ENCODE data around the gene CDKAL1.

Gene CDKAL1

DNA sequence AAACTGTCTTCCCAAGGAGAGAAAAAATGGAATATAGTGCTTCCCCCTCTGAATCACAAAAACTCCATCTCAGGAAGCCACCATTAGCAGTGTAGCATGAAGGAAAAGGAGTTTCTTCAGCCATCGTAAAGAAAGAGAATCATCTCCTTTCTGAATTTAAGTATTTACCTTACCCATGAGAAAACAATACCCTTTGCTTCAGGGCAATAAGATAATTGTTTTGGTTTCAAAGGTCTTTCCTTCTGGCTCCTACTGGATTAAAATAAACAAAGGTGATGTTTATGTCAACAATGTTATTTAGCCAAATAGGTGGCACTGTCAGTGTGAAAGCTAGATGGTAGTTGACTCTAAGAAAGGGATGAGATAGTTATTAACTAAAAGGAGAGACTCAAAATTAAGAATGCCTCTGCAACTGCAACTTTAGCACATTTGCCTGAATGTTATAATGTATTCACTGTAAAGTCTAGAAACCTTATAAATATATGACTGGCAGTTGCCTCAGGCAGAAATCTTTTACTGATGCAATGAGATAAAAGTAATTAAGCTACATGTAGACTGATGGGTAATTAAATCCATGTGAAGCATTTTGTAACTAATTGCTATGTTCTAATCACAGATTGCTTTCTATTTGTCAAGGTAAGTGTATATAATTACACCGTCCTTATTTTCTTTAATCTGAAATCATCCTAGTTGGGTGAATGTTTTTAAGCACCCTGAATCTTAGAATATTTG, 399.0 kb downstream of the CDKAL1 start:
- DNase-seq: no peak

DNA sequence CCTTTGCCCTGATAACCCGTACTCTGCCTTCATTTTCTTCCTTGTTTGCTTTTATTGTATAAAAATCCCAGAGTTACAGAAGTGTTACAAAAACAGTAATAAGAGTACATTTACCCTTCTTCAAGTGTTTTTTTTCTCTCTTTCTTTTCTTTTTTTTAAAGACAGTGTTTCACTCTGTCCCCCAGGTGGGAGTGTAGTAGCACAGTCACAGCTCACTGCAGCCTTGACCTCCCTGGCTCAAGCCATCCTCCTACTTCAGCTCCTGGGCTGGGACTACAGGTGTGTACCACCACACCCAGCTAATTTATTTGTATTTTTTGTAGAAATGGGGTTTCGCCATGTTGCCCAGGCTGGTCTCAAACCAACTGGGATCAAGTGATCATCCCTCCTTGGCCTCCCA, 402.7 kb downstream of the CDKAL1 start:
- DNase-seq: no peak

- no peak for DNase-seq
Measured at GRCh38 chr6:20939161-20939775, 405.0 kb downstream of the CDKAL1 start.

GRCh38 chr6:20943040-20943627, 408.9 kb downstream of the CDKAL1 start:
- DNase-seq: no peak

DNA sequence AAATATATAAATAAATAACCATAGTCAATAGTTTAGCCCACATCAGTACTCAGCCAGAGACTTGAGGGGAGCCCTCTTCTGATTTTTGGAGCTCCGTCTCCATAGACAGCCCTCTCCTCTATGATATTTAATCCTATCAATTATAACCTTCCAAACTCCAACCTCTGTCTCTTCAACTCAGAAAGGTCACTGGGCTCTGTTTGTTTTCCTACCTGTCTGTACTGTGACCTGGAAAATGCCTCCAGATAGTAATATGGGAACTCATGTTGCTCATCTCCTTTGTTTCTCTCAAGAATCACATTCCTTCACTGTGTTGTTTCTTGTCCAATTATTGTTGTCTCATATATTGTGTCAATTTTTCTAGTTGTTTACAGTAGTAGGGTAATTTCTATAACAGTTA, 409.7 kb downstream of the CDKAL1 start:
- DNase-seq: no peak

DNA sequence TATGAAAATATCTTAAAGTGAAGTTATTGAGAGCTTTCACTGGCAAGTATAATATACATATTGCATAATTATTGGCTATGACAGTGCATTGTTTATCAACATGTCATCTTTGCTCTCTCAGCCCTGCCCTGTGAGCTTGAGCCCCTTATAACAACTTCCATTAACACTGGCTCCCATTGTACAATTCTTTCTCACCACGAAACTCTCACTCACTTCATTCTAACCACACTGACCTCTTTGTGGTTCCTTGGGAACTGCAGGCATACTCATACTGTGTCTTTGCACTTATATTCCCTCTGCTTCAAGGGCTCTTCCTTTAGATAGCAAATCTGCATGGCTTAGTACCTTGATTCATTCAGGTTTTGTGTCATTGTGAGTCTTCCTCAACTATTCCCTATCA, 411.8 kb downstream of the CDKAL1 start:
- no peak for DNase-seq

- DNase-seq: no peak
Measured at GRCh38 chr6:20946890-20947289, 412.6 kb downstream of the CDKAL1 start.

GRCh38 chr6:20947977-20948376, 413.7 kb downstream of the CDKAL1 start:
- DNase-seq: no peak

GRCh38 chr6:20948556-20948955, 414.3 kb downstream of the CDKAL1 start:
- DNase-seq: peak; percentile 92

- no peak for DNase-seq
Measured at GRCh38 chr6:20949138-20949537, 414.9 kb downstream of the CDKAL1 start.

- DNase-seq: no peak
Measured at GRCh38 chr6:20952699-20953474, 418.6 kb downstream of the CDKAL1 start.

DNA sequence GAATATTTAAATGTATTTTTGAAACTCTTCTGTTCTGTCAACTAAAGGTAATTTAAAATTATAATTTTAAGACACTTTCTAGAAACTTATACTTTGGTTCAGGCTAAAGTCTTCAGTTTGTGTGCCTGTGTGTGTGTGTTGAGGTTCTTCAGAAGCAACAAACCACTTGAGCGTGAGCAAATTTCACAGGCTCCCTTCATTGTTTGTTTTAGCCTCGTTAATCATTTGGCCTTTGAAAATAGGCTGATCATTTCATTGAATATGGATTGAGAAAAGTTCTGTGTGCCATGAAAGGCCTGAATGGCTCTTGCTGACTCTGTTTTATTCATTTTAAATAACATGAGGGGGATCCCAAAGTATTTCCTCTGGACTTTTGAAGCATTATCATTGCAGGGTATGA, 420.1 kb downstream of the CDKAL1 start:
- DNase-seq: no peak

DNA sequence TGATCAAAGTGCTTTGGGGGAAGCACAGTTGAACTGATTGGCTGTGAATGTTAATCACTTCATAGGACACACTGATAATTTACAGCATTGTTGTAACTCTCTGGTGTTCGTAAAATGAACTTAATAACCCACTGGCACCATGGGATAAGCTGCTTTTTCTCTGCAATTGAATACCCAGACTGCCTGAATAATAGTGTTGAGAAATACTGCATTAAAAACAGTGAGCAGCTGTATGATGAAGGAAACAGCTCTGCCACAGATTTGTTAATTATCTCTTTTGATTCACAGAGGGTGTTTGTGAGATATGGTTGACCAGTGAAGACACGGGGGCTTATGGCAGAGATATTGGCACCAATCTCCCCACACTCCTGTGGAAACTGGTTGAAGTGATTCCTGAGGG, 420.9 kb downstream of the CDKAL1 start:
- no peak for DNase-seq

DNA sequence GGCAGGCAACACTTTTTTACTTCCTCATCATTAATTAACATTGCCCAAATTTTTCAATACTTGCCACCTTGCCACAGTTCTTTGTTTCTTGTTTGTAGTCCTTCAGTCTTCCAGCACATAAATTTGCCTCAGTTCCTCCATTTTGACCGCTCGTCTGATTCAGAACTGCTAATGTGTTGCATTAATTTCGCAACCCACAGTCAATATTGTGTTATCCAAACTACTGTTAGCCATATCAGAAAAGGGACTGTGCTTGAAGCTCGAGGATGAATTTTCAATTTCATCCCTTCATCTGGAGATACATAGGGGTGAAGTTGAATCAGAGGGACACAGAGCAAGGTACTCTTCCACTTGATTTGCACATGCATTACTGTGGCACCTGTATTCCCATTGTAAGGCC, 421.5 kb downstream of the CDKAL1 start:
- DNase-seq: no peak

DNA sequence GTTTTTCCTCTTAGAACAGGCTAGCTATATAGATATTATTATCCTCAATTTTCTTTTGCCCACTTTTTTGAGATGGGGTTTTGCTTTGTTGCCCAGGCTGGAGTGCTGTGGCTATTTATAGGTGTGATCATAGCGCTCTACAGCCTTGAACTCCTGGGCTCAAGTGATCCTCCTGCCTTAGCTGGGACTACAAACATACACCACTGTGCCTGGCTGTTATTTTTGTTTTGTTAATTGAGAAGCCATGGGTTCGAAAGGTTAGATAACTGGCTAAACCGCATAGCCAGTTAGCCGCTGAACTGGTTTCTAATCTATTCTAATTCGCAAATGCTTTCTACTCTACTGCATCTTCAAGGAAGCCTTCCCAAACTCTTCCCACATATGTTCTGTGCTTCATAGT, 425.8 kb downstream of the CDKAL1 start:
- DNase-seq: no peak

DNA sequence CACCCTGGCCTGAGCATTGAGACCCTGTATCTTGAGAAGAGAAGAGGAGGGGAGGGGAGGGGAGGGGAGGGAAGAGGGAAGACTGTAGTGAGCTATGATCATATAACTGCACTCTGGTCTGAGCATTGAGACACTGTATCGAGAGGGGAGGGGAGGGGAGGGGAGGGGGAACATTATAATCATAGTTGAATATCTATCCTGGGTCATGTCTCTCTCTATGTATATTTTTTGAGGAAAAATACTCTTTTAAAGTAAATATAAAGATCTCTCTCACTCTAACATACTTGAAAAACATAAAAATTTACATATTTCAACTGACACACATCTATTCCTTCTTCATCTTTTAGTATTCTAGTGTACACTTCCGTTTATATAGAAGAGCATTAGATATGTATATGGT, 431.0 kb downstream of the CDKAL1 start:
- no peak for DNase-seq

DNA sequence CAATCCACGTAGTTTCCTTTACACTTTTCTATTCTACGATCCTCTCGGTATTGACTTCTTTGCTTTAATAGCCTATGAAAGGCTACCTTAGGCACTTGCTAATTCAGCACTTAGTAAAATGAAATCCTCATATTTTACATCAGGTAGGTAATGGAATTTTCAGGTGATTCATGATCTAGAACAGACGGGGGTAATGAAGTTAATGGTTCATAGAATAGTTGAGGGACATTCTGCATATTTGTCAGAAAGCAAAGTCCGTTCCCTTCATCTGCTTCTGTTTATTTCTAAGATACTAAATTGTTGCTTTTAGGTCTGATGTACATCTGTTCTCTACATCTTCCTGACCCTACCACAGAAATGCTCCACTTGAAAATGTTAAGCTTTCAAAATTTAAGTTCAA, 431.7 kb downstream of the CDKAL1 start:
- DNase-seq: no peak

- DNase-seq: no peak
Measured at GRCh38 chr6:20969551-20969950, 435.3 kb downstream of the CDKAL1 start.

DNA sequence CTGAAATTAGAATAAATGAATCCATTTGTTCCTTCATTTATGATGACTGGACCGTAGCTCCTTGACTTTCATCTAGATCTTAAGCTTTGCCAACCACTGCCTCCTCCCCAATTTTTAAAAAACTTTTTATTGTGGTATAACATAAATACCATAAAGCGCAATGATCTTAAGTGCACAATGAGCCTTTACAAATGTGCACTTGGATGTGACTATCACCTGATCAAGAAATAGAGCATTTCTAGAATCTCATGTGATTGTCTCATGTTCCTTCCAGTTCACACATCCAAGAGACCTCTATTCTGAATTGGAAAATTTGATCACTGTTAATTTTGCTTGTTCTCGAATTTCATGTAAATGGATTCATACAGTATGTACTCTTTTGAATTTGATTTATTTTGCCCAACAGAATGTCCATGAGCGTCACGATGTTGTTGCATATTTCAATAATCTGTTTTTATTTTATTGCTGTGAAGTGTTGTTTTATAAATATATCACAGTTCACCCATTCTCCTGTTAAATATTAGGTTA, 442.2 kb downstream of the CDKAL1 start:
- no peak for DNase-seq

- DNase-seq: no peak
Measured at GRCh38 chr6:20978151-20978614, 443.9 kb downstream of the CDKAL1 start.

DNA sequence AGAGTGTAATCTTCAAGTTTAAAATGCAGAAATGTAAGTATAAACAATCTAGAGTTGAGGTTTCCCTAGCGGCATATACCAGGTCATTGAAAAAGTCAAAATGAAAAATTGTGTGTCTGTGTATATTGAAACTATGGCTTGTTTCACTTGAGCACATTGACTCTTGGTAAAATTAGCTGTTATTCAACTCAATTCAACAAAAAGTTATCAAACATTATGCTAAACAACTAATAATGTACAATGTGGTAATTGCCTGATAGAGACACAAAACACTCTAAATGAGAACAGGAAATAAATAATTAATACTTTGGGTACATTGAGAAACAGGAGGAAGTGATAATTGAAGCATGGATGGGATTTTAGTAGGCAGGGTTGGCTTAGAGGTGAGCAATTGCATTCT, 444.8 kb downstream of the CDKAL1 start:
- DNase-seq: no peak

DNA sequence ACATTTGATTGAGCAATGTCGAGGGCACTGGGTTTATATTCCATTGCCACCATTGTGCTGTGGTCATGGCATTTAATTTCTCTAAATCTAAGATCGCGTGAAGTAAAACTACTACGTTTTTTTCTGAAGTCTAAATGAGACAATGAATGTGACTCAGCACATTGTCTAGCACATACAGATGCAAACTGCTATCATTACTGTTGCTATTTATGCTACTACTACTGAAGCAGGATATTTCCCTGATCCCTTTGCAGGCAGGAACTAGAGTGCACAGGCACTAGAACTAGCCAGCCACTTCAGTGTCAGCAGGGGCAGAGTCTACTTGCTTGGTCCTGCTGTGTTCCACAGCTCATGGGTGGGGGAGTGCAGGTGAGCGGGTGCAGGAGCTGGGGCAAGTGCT, 449.7 kb downstream of the CDKAL1 start:
- no peak for DNase-seq

GRCh38 chr6:20985821-20986220, 451.6 kb downstream of the CDKAL1 start:
- DNase-seq: no peak
